B cell (primary cell): ENCODE data around the gene GGN.

Experiments used
- CTCF ChIP-seq: fragments of 200-600 bp; IDR thresholded peaks from one replicate; pipeline ENCODE4 v1.8.0; 2022; ENCODE audit warnings: antibody characterized with exemption, mild to moderate bottlenecking
- EZH2 ChIP-seq: IDR thresholded peaks from 2 replicates; pipeline ENCODE4 v1.6.1; 2012; ENCODE audit warnings: borderline replicate concordance, low read depth, mild to moderate bottlenecking, moderate library complexity, low read length; ENCODE audit not compliant: insufficient read depth, poor library complexity, severe bottlenecking

- TF ChIP-seq CTCF (peak; percentile 18), EZH2 (no peak)
These were observed 13.3 kb downstream of the GGN start, which contains the start of gene PSMD8 for GRCh38 chr19:38374332-38375097.
